GM18508 (cell line): ENCODE data around the gene MPG.

Experiments
- ATAC-seq: cut with Tn5 transposase; IDR thresholded peaks from one replicate; pipeline ENCODE4 v1.9.1; 2021; ENCODE audit warnings: moderate number of reproducible peaks; ENCODE audit not compliant: insufficient read depth, unreplicated experiment

The MPG gene

DNA sequence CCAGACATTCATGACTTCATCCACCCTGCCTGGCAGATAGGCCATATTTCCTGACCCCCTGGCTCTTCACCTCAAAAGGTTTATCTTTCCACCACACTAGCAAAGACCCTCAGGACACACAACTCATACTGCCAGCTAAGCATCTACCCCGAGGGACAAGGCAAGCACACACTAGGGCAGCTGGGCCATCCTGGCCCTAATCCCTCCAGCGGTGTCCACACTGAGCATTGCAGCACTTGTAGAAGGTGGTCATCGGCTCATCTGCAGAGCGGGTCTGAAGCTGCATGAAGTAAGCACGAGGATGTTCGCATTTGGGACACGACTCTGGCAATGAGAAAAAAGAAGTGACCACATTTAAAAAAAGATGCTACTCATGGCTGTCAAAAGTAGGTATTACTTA lies 30.8 kb upstream of the MPG start:
- no peak for ATAC-seq

DNA sequence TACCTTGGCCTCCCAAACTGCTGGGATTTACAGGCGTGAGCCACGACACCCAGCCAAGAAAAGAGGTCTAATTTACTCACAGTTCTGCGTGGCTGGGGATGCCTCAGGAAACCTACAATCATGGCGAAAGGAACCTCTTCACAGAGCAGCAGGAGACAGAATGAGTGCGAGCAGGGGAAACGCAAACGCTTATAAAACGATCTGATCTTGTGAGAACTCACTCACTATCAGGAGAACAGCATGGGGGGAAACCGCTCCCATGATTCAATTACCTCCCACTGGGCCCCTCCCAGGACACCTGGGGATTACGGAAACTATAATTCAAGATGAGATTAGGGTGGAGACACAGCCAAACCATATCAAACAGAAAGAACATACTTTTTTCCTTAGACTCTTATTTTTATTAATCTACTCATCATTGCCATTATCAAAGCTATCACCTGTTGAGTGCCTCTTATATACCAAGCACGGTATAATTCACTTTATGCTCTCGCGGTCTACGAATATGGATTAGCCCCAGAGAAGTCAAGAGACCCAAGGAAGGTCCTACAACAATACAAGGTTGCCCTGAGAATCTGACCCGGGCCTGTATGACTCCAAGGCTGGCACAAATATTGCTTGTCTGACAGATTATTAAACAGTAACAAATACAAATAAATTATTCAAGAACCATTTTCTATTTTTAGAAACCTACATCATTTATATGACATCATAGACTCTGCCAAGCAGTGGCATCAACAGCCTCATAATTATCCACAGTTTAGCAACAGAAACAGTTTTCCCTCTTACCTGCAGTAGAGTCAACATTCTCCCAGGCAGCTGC lies 27.0 kb upstream of the MPG start:
- no peak for ATAC-seq

DNA sequence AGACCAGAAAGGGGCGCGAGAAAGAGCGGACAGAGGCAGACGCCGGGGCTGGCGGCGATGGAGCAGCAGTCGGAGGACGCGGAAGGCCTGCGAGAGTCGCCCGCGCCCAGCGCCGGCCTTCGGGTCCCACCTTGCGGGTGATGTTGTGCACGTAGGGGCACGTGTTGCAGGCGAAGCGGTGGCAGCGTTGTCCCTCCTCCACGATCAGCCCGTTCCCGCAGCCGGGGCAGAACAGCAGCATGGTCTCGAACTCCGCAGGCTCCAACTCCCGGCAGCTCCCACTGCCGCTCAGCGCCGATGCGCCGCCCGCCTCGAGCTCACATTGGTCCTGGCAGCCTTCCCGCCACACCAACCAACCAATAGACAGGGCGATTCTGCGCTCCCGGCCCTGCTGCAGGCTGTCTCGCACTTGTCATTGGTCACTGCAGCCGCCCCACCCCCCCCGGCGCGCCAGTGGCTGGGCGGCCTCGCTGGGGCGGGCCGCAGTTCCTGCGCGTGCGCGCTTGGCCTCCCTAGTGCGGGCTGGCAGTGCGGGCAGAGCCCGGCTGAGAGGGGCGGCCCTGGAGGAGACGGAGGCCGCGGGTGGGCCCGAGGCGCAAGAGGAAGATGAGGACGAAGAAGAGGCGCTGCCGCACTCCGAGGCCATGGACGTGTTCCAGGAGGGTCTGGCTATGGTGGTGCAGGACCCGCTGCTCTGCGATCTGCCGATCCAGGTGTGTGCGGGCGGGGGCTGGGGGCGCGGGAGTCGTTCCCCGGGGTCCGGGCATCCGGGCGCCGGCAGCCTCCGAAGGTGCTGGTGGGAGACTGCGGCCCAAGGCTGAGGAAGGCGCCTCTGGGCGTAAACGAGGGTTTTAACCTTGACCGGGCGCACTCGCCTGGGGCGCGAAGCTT lies 24.4 kb upstream of the MPG start, which contains the start of the genes POLR3K and SNRNP25:
Gene POLR3K (minus strand): TSS at position 263 of the 891 bp plus-strand sequence. CDS start 22 bp downstream, at position 241.
Gene SNRNP25 (plus strand): TSS at position 483 of the 891 bp plus-strand sequence. CDS start 189 bp downstream, at position 672.
- ATAC-seq = peak; percentile 81

DNA sequence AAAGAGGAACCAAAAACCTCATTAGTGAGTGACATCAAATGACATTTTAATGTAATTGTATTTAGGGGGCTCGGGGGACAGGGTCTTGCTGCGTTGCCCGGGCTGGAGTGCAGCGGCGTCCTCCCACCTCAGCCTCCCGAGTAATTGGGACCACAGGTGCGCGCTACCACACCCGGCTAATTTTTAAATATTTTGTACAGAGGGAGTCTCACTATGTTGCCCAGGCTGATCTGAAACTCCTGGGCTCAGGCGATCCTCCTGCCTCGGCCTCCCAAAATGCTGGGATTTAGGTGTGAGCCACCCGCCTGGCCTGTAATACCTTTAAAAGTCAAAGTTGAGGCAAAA lies 23.8 kb upstream of the MPG start:
- ATAC-seq = no peak

DNA sequence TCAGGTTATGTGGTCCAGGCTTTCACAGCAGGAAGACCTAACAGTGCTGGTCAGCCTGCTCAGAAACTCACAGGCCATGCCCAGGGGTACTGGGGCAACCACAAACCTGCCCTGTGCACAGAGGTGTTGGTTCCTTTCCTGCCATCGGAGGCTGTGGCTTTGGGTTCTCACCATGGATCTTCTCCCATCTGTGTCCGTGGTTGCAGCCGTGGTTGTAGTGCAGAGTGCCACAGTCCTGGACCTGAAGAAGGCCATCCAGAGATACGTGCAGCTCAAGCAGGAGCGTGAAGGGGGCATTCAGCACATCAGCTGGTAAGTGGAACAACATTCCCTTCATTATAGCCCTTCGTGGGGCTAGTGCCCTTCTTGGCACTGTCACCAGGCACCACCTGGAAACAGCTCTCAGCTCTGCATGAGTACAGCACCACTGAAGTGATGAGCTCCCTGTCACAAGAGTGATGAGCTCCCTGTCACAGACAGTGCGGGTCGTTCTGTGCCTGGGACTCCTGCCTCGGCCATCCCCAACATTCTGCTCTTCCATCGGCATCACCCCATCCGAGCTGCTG lies 22.4 kb upstream of the MPG start:
- no peak for ATAC-seq

DNA sequence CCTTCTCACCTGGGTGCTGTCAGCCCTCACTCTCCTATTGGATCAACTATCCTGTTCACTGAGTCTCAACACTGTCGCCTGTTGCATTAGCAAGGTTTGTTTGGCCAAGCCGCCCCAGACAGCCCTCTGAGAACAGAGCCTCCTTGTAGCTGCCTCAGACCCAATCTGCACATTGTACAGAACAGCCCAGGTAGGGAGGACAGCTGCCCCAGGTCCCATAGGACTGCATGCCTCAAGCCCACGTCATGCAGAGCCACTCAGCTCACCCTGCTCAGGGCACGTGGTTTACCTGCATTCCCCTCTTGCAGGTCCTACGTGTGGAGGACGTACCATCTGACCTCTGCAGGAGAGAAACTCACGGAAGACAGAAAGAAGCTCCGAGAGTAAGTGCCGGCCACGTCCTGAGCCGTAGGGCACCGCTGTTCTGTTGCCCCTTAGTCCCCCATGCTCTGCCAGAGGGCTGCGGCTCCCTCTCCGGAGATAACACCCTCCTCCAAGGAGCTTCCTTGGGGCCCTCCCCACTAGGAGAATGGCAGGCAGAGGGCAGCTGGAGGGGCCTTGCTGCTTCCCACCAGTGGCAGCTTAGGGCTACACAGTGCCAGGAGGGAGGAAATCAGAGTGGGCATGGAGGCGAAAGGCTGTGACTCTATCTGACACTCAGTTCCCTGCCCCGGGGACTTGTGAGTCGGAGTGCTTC lies 21.6 kb upstream of the MPG start:
- ATAC-seq = no peak

DNA sequence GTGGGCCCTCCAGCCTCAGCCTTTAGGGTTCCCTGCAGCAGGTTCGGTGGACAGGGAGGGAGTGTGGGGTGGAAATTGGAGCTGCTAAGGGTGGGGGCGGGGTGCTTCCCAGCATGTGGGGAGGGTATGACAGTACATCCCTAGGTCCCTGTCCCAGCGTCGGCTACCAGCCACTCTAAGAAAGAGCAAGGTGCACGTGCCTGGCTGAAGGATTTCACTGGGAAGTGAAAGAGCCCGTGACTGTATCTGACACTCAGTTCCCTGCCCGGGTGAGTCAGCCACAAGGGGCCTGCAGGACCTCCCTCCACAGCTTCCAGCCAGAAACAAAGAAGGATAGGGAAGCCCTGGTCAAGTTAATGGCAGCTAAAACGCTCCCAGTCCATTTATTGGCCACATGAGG lies 20.3 kb upstream of the MPG start:
- ATAC-seq = no peak

DNA sequence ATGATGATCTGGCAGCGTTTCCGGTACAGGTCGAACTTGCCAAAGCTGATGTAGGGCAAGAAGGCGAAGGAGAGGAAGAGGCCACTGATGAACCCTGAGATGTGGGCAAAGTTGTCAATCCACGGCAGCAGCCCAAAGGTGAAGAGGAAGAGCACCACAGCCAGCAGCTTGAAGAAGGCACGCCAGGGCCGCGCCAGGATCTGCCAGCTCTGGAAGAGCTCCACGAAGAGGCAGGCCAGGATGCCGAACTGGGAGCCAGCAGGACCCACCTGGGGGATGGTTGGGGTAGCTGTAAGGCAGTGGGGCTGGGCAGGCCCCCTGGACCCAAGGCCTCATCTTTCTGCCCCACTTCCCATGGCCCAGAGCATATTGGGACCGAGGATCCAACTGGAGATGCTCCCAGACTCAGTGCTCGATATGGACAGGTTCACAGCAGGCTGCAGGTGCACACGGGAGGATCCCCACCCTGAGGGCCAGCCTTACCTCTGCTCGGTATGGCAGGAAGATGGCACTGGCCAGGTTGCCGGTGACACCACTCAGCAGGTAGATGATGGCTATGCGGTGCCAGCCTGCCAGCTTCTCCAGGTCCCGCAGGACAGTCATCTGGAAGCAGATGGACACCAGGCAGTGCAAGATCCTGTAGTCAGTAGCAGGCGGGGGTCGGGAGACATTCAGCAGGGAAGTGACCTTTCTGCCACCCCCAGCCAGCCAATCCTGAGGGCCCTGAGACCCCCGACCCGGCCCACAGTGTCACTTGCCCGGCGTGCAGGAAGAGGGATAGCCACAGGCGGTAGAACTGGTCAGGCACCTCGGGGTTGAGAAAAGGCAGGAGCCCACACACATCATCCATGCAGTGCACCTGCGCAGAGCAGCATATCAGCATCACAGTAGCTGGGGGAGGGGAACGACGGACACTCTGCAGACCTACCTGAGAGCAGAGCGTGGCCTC lies 19.3 kb upstream of the MPG start:
- ATAC-seq = no peak

DNA sequence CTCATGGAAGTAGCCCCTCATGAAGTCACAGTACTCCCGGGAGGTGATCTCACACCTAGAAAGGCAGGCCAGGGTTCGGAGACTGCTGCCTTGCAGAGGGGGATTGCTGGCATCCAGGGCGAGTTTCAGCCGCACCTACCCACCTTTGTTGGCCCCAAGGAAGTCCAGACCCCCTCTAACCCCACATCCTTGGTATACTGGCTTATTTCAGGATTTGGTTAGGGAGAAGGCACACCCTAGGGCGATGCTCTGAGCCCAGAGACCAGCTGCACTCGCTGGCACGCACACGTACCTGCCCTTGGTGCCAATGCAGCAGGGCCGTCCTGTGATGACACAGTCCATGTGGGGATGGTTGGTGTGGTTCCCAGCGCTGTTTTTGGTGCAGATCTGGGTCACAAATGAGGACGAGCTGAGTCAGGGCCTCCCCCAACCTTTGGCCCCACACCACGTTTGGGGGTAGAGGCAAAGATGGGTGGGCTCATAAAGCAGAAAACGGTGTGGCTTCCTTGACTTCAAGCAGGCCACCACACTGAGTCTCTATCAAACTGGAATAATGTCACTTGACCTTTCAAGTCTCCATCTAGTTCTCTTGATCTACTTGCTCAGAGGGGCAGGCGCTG lies 18.5 kb upstream of the MPG start:
- no peak for ATAC-seq

DNA sequence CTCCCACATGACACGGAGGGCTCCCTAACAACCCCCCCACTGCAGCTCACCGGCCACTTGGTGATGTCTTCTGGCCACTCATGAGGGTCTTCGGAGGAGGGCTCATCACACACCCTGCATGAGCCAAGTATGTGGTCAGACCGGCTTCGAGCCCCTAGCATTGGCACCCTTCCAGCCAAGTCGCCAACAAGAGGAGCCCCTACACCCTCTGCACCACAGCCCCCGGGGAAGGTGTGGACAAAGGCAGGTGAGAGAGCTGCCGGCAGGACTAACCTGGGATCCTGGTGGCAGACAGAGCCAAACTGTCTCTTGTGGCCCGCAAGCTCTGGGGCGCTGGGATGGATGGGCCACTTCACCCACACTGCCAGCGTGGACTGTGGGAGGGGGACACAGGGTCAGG lies 17.9 kb upstream of the MPG start:
- no peak for ATAC-seq

DNA sequence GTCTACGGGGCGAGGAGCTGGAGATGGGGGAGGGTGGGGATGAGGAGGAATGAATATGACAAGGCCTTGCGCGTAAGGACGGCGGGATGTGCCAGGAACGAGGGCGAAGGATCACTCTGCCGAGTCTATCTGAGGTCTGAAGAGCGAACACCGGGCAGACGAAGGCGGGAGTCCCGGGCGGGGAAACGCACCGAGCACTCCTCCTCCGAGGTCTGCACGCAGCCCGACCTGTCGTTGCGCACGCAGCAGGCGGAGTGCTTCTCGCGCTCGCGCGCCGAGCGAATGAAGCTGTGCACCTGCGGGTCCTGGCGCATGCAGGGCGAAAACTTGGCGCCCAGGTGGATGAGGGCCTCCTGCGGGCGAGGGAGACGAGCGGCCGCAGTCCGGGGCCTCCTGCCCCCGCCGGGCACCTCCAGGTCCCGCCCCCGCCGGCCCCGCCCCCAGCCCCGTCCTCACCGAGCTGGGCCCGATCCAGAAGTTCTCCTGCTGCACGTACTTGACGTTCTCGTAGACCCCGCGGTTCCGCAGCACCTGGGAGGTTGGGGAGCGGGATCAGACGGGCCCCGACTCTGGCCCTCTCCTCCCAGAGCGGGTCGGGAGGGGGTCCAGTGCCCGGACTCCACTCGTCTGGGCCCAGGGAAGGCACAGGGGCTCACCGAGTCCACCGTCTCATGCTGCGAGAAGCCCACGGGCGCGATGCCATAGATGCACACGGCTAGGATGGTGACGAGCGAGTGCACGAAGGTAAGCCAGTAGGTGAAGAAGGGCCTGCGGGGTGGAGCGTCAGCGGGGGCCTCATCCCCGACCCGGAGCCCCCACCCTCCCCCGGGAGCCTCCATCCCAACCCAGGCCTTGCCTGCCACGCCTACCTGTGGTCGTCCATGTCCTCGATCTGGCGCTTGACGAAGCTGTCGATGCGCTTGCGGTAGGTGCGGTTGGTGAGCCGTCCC lies 16.8 kb upstream of the MPG start:
- no peak for ATAC-seq

DNA sequence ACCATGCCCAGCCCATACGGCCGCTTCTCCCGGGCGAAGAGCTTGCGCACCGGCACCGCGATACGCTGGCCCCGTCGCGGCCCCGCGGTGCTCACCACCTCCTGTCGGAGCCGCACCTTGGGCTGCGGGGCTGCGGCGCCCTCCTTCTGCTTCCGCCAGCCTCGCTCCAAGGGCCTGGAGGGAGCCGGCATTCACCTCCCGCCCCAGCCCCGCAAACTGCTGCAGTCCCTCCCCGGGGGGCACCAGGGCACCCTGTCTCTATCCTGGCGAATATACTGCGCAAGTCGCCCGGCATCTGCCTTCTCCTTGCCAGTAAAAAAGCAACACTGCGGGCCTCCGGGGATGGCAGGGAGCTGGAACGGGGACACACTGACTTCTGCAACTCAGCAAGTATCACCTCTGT lies 16.1 kb upstream of the MPG start:
- no peak for ATAC-seq

DNA sequence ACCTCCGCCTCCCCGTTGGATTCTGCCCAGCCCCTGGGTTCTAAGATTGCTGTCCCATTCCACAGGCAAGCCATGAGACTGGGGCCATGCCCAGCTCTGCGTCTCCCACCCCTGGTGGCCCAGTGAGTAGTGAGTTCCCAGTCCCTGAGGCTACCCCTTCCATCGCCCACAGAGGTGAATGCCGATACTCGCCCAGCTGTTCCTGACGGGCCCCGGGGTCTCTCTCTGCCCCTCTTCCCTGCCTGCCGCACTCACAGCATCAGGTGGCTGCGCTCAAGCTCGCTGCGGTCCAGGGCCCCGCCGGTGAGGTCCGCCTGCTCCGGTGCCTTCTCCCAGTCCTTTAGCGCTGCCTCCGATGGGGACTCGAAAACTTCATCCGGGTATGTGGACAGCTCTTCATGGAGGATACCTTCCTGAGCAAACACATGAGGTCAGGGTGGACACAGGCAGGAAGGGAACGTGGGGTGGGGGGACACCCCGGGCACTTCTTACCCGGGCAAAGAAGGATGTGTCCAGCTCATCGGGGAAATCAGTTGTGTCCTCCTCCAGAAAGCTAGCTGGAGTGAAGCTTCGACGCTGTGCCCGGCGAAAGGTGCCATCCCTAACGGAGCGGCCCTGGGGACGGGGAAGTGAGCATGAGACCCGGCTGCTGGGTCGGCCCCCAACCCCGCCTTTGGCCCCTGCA lies 15.6 kb upstream of the MPG start:
- no peak for ATAC-seq

DNA sequence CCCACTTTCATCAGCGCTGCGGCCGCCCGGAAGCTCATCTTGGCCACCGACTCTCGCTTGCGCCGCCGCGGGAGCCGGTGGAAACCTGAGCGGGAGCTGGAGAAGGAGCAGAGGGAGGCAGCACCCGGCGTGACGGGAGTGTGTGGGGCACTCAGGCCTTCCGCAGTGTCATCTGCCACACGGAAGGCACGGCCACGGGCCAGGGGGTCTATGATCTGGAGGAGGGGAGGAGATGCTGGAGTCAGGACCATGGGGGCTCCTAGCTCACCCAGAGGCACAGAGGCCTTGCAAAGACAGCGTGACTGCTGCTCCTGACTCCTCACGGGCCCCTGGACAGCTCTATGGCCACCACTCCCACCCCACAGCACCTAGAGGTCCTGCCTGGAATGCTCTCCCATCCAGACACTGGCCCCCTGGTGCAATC lies 15.0 kb upstream of the MPG start:
- no peak for ATAC-seq

DNA sequence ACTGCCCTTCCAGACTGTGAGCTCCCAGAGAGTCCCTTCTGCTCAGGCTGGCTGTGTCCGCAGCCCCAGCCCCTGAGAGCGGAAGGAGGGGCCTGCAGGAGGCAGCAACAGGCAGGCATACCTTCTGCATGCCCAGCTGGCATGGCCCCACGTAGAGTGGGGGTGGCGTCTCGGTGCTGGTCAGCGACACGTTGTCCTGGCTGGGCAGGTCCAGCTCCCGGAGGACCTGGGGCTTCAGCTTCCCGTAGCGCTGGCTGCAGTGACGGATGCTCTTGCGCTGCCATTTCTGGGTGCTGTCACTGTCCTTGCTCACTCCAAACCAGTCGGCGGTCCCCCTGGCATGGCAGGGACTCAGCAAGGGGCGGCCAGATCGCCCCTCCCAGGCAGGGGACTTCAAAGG lies 14.6 kb upstream of the MPG start:
- no peak for ATAC-seq

DNA sequence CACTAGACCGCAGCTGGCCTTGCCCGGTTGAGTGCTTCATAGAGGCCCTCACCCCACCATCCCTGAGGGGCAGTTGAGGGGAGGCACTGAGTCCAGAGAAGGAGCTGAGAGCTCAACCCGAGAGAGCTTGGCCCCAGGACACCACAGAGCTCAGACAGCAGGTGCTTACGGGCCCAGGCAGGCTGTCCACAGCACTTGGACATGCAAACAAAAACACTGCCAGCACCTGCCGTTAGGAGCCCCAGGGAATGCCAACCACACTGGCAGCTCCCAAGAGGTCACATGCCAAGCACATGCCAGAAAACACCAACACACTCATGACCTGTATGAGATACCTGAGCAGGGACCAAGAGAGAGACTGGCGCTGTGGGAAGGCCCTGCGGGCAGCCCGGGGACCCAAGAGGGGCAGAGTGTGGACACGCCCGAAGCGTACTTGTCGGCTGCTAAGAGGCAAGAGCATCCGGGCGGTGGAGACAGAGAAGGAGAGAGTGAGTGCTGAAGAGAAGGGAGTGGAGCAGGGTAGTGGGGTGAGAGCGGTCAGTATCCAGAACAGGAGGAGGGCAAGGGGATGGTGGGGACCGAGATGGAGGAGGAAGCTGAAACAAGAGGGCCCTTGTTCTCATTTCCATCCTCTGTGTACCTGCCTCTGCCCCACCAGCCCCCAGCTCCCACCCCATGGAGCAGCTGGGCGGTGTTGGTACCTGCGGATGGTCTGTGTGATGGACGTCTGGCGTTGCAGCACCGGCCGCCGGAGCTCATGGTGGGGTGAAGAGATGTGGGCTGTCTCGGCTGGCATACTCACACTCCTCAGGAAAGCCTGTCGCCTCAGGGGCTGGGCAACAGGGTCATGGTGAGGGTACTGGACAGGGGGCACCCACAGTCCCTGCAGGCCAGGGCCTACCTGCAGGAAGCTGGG lies 13.8 kb upstream of the MPG start:
- ATAC-seq = no peak
